Anterior cingulate cortex (tissue), 58 donors: Measurements from ENCODE around the gene FARS2.

ENCODE experiments used
- DNase-seq, 58 donors: peaks; one replicate each; lab custom pipeline; 2025; lab: John Stamatoyannopoulos, UW

The FARS2 gene

GRCh38 chr6:5316951-5317350, 55.6 kb downstream of the FARS2 start:
- DNase-seq: no peak

- no peak for DNase-seq
These were observed 57.4 kb downstream of the FARS2 start for GRCh38 chr6:5318617-5319272.

DNA sequence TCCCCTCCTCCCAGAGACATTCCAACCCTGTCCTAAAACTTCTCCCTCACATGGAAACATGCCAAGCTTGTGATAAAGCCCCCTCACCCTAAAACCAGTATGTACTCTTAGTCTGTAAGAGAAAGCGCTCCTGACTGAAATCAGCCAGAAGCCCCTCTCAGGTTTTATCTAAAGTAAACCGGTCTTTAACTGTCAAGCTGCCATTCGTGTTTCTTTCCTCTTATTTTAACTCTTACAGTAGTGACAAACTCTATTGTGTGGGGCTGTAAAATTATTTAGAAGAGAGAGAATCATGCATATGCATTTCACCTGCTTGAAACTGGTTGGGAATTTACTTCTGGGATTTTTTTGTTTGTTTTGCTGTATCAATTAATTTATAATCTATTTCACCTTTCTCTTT, 62.7 kb downstream of the FARS2 start:
- DNase-seq: no peak

DNA sequence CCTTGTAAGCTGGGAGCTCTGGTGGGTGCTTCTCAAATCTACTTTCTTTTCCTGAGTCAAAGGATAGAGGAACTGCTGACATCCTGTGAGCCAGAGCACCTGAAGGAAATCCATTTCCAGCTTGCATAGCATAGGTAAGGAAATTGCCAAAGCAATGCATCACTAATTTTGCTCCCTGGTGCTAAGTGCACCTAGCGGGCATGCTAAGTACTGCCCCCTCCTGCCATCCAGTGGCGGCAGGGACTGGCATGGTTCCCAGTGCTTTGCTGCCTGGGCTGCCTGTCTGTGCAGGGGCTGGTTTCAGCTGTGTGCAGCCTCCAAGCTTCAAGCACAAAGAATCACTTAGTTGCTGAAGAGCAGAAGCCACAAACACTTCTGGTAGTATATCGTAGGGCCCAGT, 63.9 kb downstream of the FARS2 start:
- peak in 52 of 58 donors; percentile 4 to 83 (median 52) for DNase-seq

DNA sequence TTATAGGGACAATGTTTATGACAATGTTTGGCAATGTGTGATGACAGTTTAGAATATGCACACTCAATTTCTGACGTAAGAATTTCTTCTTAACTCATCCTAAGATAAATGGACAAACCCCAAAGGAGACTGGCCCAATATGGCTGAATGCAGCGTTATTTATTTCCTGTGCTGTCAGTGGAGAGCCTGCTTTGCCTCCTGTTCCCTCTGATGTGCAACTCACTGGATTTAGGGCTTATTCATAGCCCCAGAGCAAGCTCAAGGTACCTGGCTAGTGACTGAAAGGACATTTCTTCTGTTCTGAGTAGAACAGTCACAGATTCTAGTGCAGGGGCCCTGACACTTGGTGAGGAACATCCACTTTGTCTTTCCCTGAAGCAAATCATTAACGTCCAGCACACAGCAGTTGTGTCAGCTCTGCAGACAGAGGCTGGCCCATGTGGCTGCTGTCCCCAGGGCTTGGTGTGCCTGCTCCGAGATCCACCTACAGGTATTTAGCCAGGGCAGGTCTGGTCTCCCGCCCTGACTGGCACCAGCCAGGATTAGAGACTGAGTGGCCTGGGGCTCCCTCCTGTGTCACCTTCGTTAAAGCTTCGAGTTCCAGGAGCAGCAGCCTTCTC, 64.8 kb downstream of the FARS2 start:
- DNase-seq: no peak

GRCh38 chr6:5328800-5329199, 67.5 kb downstream of the FARS2 start:
- DNase-seq: no peak

DNA sequence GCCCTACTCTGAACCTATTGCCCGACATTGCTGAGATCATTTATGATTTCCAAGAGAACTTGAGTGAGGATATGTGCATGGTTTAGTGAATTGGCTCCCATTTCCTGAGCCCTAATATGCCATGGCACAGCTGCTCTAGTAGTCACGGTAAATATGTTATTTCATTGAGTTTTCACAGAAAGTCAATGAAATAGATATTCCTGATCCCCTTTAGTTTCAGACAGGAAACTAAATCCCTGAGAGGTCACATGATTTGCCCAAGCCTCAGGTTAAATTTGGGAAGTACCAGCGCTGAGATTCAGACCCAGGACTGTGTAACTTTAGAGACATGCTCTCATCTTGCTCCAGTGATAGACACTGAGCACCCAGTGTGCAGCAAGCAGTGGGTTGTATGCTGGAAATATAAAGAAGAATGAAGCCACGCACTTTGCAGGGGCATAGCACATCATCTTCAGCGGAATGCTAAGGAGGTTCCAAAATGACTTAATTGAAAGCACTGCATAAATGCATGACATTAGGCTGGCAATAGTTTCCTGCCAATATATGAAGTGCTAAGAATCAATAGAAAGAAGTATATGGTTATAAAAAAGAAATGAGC, 70.6 kb downstream of the FARS2 start:
- no peak for DNase-seq

DNA sequence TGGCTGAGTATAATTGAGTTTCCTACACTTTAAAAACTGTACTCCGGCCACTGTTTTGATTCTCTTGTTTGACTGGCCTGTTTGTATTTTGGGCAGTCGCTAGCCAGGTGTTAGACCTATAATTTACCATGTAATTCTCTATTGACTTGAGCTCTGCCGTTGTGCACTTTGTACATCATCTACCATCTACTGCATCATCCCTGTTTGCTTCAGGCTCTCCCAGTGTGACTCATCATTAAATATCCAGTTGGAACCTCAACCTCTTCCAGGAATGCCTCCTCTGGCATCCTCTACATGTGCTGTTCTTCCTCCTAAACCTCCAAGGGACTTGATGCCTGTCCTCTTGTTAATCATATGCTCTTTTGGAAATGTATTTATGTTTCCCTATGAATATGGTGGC, 72.3 kb downstream of the FARS2 start:
- no peak for DNase-seq

- DNase-seq: no peak
These were observed 73.0 kb downstream of the FARS2 start for GRCh38 chr6:5334341-5334740.

GRCh38 chr6:5335020-5335419, 73.7 kb downstream of the FARS2 start:
- no peak for DNase-seq

DNA sequence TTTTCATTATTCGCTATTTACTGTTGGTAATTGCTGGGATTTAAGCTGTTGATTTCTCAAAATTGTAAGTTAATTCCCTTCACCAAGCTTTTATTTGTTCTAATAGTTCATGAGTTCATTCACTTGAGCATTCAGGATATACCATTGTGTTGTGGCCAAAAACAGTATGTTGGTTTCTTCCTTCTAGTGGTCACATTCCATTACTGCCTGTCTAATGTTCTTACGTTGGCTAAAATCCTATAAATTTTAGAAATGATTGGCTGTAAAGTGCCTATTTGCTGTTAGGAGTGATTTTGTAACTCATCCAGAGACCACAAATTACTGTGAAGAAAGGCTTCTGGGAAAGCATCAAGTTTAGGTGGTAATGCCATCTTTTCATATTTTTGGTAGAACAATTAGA, 76.3 kb downstream of the FARS2 start:
- no peak for DNase-seq

- DNase-seq: no peak
These were observed 77.1 kb downstream of the FARS2 start for GRCh38 chr6:5338177-5338960.

DNA sequence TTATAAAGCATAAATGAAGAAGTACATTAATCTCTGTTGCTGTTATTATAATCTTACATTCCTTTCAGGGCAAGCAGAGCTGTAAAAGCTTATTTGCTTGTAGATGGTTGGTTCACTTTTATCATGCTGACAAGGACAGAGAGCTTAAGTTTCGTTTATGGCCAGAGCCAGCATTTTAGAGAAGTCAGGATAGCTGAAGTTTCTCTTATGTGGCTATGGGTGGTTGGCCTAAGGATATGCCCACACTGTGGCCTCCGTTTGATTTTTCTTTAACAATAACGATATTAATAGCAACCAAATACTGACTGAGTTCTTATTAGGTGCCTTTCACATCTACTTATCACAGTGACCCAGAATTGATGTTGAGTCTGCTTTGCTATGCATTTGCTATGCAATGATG, 78.5 kb downstream of the FARS2 start:
- no peak for DNase-seq

GRCh38 chr6:5341845-5342244, 80.5 kb downstream of the FARS2 start:
- no peak for DNase-seq

- DNase-seq: no peak
These were observed 82.7 kb downstream of the FARS2 start for GRCh38 chr6:5343998-5344397.

- DNase-seq: no peak
These were observed 84.0 kb downstream of the FARS2 start for GRCh38 chr6:5345324-5345723.

DNA sequence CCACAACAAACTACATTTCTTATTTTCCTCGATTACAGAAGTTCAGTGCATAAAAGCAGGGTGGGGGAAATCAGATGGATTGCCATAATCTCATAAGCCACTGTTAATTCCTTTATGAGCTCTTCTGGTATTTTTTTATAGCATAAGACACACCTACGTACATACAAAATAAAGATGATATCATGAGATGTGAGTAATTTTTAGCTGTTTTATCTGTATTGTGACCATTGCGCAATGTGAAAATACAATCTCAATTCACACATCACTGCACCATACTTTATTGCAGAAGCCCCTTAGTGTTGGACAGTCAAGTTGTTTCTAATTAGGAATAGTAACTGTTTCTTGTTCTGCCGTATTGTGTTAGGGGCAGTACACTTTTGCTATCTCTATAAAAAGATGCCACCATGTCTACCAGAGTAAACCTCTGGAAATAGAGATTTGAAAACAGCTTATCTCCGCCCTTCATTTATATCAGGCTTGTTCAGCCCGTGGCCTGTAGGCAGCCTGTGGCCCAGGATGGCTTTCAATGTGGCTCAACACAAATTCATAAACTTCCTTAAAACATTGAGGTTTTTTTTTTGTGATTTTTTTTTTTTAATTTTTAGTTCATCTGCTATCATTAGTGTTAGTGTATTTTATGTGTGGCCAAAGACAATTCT, 90.4 kb downstream of the FARS2 start:
- DNase-seq: no peak

DNA sequence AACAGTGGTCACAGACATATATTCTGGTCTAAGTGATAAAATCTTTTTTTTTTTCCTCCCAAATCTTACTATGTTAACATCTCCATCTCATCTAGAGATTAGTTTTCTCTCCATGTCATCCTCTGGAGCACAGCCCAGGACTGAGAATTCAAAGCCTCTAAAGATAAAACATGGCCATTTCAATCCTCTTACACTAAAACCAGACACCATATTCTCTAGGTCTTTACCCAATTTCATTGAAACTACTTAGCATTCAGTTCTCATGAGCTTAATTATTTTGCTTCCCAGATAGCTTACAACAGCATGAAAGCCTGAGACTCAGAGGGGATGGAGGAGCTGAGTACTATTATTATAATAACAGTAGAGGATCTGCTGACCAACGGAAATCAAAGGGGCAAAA, 92.7 kb downstream of the FARS2 start:
- no peak for DNase-seq

GRCh38 chr6:5357486-5357885, 96.2 kb downstream of the FARS2 start:
- DNase-seq: no peak

DNA sequence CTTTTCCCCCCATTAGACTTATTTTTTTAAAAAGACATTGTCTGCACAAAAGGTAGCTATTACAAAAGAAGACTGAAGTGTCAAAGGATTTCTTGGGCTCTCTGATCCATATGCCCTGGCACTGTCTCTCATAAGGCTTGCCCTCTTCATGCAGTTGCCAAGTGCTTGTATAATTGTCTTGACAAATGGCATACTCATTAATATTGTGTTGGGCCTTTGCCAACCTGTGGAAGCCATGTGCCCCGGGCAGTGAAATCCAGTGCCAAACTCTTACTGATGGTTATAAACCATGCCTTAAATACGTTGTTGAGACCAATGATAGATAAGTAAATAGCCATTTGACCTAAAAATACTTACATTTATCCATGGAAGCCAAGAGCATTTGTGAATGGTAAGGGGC, 98.1 kb downstream of the FARS2 start:
- DNase-seq: peak in 1 of 58 donors; percentile 4

- DNase-seq: no peak
These were observed 100.1 kb downstream of the FARS2 start for GRCh38 chr6:5361396-5361795.
